ENCODE results near the gene URM1. TPM values are rescaled to one million over a fixed set of nuclear protein-coding genes. Genes with fewer than 3 reads are reported as not detected.

The URM1 gene
- total and polyA plus RNA-seq, 10 of the 15 experiments (the other 5 are each of a cell fraction or from before 2014, with no cell fraction given): 7.9 to 75.8 (median 63.7) TPM

- peaks cover 10% of the 10 kb centered on the region for H3K4me1 ChIP-seq (ENCODE audit: control insufficient read depth, insufficient read depth, low read length)
- CTCF ChIA-PET: interaction anchor here (0.6 kb wide), 1 partner anchor 244 kb away, joined by 3 read pairs; no protein-coding TSS in a partner anchor
- FAIRE-seq: no peak
Measured at GRCh38 chr9:128424268-128424780, 53.1 kb downstream of the URM1 start.

More at GRCh38 chr9:128424268-128424780, 53.1 kb downstream of the URM1 start:
- intact Hi-C loops (cut with micrococcal nuclease; ENCODE audit: unreplicated experiment): no loop called here
- ChIA-PET RAD21 (ENCODE audit: unreplicated experiment) (no interaction called here), SMC1A (ENCODE audit: uncharacterized antibody, unreplicated experiment) (interaction anchor here (0.8 kb wide), 1 partner anchor 14 kb away, joined by 3 read pairs; no protein-coding TSS in a partner anchor), POLR2A (interaction anchor here (0.5 to 0.6 kb wide), 2 partner anchors 72 to 273 kb away, joined by 3 to 6 read pairs; no protein-coding TSS in a partner anchor)
- Histone ChIP-seq H2AFZ (ENCODE audit: control insufficient read depth, low read depth, low read length) (no peak overlapping the region), H3K27ac (ENCODE audit: control insufficient read depth, insufficient read depth) (no peak overlapping the region), H3K36me3 (ENCODE audit: control insufficient read depth in 2 of 2, insufficient read depth in 2 of 2, low read length in 1 of 2) (no peaks in the 10 kb centered on the region), H3K4me3 (no peak overlapping the region), H3K27me3 (replicated peaks in 1 of 2; ENCODE audit: control insufficient read depth in 2 of 2, insufficient read depth in 2 of 2, low read length in 1 of 2) (peaks cover 3 to 7% of the 10 kb centered on the region in 2 experiments), H3K9ac (ENCODE audit: control insufficient read depth, insufficient read depth, low read length) (no peak overlapping the region), H3K9me3 (replicated peaks; ENCODE audit: control insufficient read depth, insufficient read depth, low read length) (no peaks in the 10 kb centered on the region), H4K20me1 (ENCODE audit: control insufficient read depth, insufficient read depth) (no peaks in the 10 kb centered on the region; the same call in 1 of the 2 replicates), H3K79me2 (ENCODE audit: control insufficient read depth, insufficient read depth, low read length) (no peaks in the 10 kb centered on the region), H3K4me2 (ENCODE audit: control insufficient read depth, insufficient read depth) (no peak overlapping the region)
- in situ Hi-C loops (cut with MboI): no loop called here
- BruUV-seq (replicated peaks): no TSS peak
- TF ChIP-seq ZNF274 (IDR thresholded peaks at IDR 0.05; ENCODE audit: insufficient read depth, insufficient read length) (no peak), SMAD5 (IDR thresholded peaks at IDR 0.05; ENCODE audit: low read depth) (no peak), RELB (IDR thresholded peaks at IDR 0.05; ENCODE audit: low read depth) (no peak), PKNOX1 (IDR thresholded peaks at IDR 0.05) (no peak), CREM (IDR thresholded peaks at IDR 0.05; ENCODE audit: low read depth) (no peak), NFYB (IDR thresholded peaks at IDR 0.05; ENCODE audit: insufficient read depth, low read depth, low read length) (no peak), CBX3 (IDR thresholded peaks at IDR 0.05; ENCODE audit: borderline replicate concordance, low read depth) (no peak), ZNF622 (IDR thresholded peaks at IDR 0.05) (no peak), YBX1 (IDR thresholded peaks at IDR 0.05) (no peak), IKZF2 (IDR thresholded peaks at IDR 0.05) (no peak), BMI1 (IDR thresholded peaks at IDR 0.05; ENCODE audit: borderline replicate concordance) (no peak), GATAD2B (conservative IDR thresholded peaks at IDR 0.05; ENCODE audit: low read depth) (no peak), ZBTB33 (IDR thresholded peaks at IDR 0.05) (no peak), BACH1 (IDR thresholded peaks at IDR 0.05; ENCODE audit: borderline replicate concordance) (no peak), GABPA (IDR thresholded peaks at IDR 0.05; ENCODE audit: low read depth) (no peak)
- ATAC-seq (no peak), DNase-seq (ENCODE audit: low read depth, low spot score) (no peak)
- WGBS (ENCODE audit: insufficient coverage, insufficient replicate concordance, low lambda C conversion rate, missing lambda C conversion rate): 76% methylated on average over 15 of the region's 15 CpGs

Measured in GM12878 (cell line).